GM12878 (cell line): ENCODE measurements around the gene KLK8. TPM values are rescaled to one million over a fixed set of nuclear protein-coding genes. Genes with fewer than 3 reads are reported as not detected.

Experiments
- ATAC-seq: fragments of 200-7000 bp; cut with Tn5 transposase; 3 replicates; pipeline ENCODE4 v1.9.1; 2020; ENCODE audit warnings: mild to moderate bottlenecking, moderate library complexity
- BruUV-seq: library from RNA; stranded (reverse); fragments of 400-500 nt; replicated peaks from 2 replicates; lab custom pipeline; 2021; lab: Mats Ljungman, UMichigan
- CTCF ChIA-PET: fragments of 300-600 bp; sonication (Branson Sonifier 250); formaldehyde crosslinking; extraction: SDS; loops from one replicate; lab custom pipeline; 2021; ENCODE audit warnings: inconsistent platforms; lab: Yijun Ruan, JAX
- POLR2A ChIA-PET: fragments of 350-600 bp; formaldehyde crosslinking; extraction: SDS; loops from one replicate; lab custom pipeline; 2021; ENCODE audit warnings: inconsistent platforms; lab: Charles Lee
- RAD21 ChIA-PET: fragments of 300-600 bp; sonication (Branson Sonifier 250); formaldehyde crosslinking; loops from one replicate; lab custom pipeline; 2023; ENCODE audit warnings: antibody characterized with exemption; ENCODE audit not compliant: unreplicated experiment; lab: Charles Lee
- SMC1A ChIA-PET: fragments of 300-600 bp; sonication (Branson Sonifier 250); formaldehyde crosslinking; loops from one replicate; lab custom pipeline; 2023; ENCODE audit not compliant: unreplicated experiment, uncharacterized antibody; lab: Charles Lee
- DNase-seq: peaks from one replicate; pipeline ENCODE4 v3.0.0-alpha.2; 2011; ENCODE audit warnings: low read depth, low spot score
- FAIRE-seq: peaks from 3 replicates; lab custom pipeline; 2011; peaks lifted over from hg19 to GRCh38; lab: Jason Lieb, UNC
- H2AFZ ChIP-seq: 2 replicates; pipeline ENCODE4 v1.6.0; 2011; ENCODE audit warnings: low read depth, low read length, control low read depth; ENCODE audit not compliant: control insufficient read depth
- H3K27ac ChIP-seq: 2 replicates; pipeline ENCODE4 v1.5.1; 2011; ENCODE audit warnings: control low read depth; ENCODE audit not compliant: control insufficient read depth, insufficient read depth
- H3K27me3 ChIP-seq, 2 experiments: replicated peaks in 1 of 2; 2 replicates each; pipeline versions ENCODE4 v1.6.0 to v1.6.1; 2011; ENCODE audit warnings: low read length in 1 of 2; ENCODE audit not compliant: control insufficient read depth in 2 of 2, insufficient read depth in 2 of 2
- H3K36me3 ChIP-seq, 2 experiments: 2 replicates each; pipeline ENCODE4 v1.5.1; 2011; ENCODE audit warnings: low read length in 1 of 2; ENCODE audit not compliant: control insufficient read depth in 2 of 2, insufficient read depth in 2 of 2
- H3K4me1 ChIP-seq: 2 replicates; pipeline ENCODE4 v1.6.1; 2011; ENCODE audit warnings: mild to moderate bottlenecking, low read length, moderate library complexity, mixed read lengths; ENCODE audit not compliant: control insufficient read depth, insufficient read depth
- H3K4me2 ChIP-seq: 2 replicates; pipeline ENCODE4 v1.6.0; 2011; ENCODE audit warnings: control low read depth; ENCODE audit not compliant: control insufficient read depth, insufficient read depth
- H3K4me3 ChIP-seq: fragments of 200-600 bp; sonication (generic); 2 replicates; pipeline ENCODE4 v1.5.1; 2016
- H3K79me2 ChIP-seq: 2 replicates; pipeline ENCODE4 v1.6.0; 2011; ENCODE audit warnings: low read length; ENCODE audit not compliant: control insufficient read depth, insufficient read depth
- H3K9ac ChIP-seq: 2 replicates; pipeline ENCODE4 v1.8.0; 2011; ENCODE audit warnings: low read length, control low read depth, mixed read lengths; ENCODE audit not compliant: control insufficient read depth, insufficient read depth
- H3K9me3 ChIP-seq: replicated peaks from 3 replicates; pipeline ENCODE4 v1.5.1; 2011; ENCODE audit warnings: mild to moderate bottlenecking, low read length; ENCODE audit not compliant: control insufficient read depth, insufficient read depth
- H4K20me1 ChIP-seq: 2 replicates; pipeline ENCODE4 v1.6.0; 2011; ENCODE audit not compliant: control insufficient read depth, insufficient read depth
- ASH2L ChIP-seq: fragments of 300-600, 200-600 bp; sonication (generic); IDR thresholded peaks from 2 replicates; pipeline ENCODE4 v1.6.1; 2017; ENCODE audit warnings: low read depth, mild to moderate bottlenecking, borderline replicate concordance
- BHLHE40 ChIP-seq, 2 experiments: fragments of 450-650 bp in 1 of 2; IDR thresholded peaks; 2 replicates each; pipeline ENCODE4 v1.6.1; 2011 to 2017; ENCODE audit warnings: low read depth in 2 of 2, borderline replicate concordance in 1 of 2, improper control_type of control experiment in 1 of 2, low read length in 1 of 2, mild to moderate bottlenecking in 1 of 2
- BMI1 ChIP-seq: fragments of 450-650 bp; IDR thresholded peaks from 2 replicates; pipeline ENCODE4 v1.6.1; 2016; ENCODE audit warnings: mild to moderate bottlenecking, moderate library complexity, borderline replicate concordance
- FOS ChIP-seq: IDR thresholded peaks from 3 replicates; pipeline ENCODE4 v1.6.1; 2011; ENCODE audit warnings: borderline replicate concordance; ENCODE audit not compliant: insufficient read length; ENCODE audit errors: extremely low read depth
- FOXK2 ChIP-seq: fragments of 450-650 bp; IDR thresholded peaks from 2 replicates; pipeline ENCODE4 v1.6.1; 2017; ENCODE audit warnings: mild to moderate bottlenecking, moderate library complexity
- IRF4 ChIP-seq: IDR thresholded peaks from 2 replicates; pipeline ENCODE4 v1.6.1; 2011; ENCODE audit warnings: low read depth, low read length
- MEF2A ChIP-seq: IDR thresholded peaks from 2 replicates; pipeline ENCODE4 v1.6.1; 2011; ENCODE audit warnings: low read depth, mild to moderate bottlenecking, low read length, moderate library complexity; ENCODE audit not compliant: insufficient read depth
- MLLT1 ChIP-seq: fragments of 450-650 bp; IDR thresholded peaks from 2 replicates; pipeline ENCODE4 v1.6.1; 2016; ENCODE audit warnings: mild to moderate bottlenecking
- MXI1 ChIP-seq: fragments of 150-350 bp; IDR thresholded peaks from 2 replicates; pipeline ENCODE4 v1.6.1; 2011; ENCODE audit warnings: low read depth, mild to moderate bottlenecking, inconsistent platforms, low read length, improper control_type of control experiment
- NRF1 ChIP-seq: conservative IDR thresholded peaks from 2 replicates; pipeline ENCODE4 v1.6.1; 2011; ENCODE audit warnings: mild to moderate bottlenecking, low read depth, low read length, improper control_type of control experiment
- POLR2A ChIP-seq: IDR thresholded peaks from 2 replicates; pipeline ENCODE4 v1.6.1; 2011; ENCODE audit warnings: low read depth, mild to moderate bottlenecking, low read length
- RUNX3 ChIP-seq: IDR thresholded peaks from 2 replicates; pipeline ENCODE4 v1.6.1; 2012; ENCODE audit warnings: low read length, inconsistent platforms
- SREBF2 ChIP-seq: IDR thresholded peaks from 2 replicates; pipeline ENCODE4 v1.6.1; 2012; ENCODE audit warnings: mild to moderate bottlenecking, low read length
- TCF7 ChIP-seq: IDR thresholded peaks from 2 replicates; pipeline ENCODE4 v1.6.1; 2014; ENCODE audit warnings: antibody characterized with exemption, borderline replicate concordance
- ZNF592 ChIP-seq: fragments of 450-650 bp; IDR thresholded peaks from 2 replicates; pipeline ENCODE4 v1.6.1; 2017; ENCODE audit warnings: mild to moderate bottlenecking, moderate library complexity
- WGBS: methylation state at CpG from one replicate; pipeline ENCODE4 v1.1.6; 2016; ENCODE audit warnings: low lambda C conversion rate; ENCODE audit not compliant: insufficient replicate concordance, insufficient coverage; ENCODE audit errors: missing lambda C conversion rate; 5-methylcytosine and 5-hydroxymethylcytosine counted together
- in situ Hi-C: fragments of 300-500 bp; cut with MboI; formaldehyde crosslinking; loops from 9 replicates; pipeline ENCODE4 v1.14.3; 2018; ENCODE audit warnings: mixed read lengths
- intact Hi-C: fragments of 100-400 bp; cut with micrococcal nuclease; formaldehyde crosslinking; loops from one replicate; pipeline ENCODE4 v1.14.2; 2022; ENCODE audit not compliant: unreplicated experiment
- polyA plus RNA-seq, 11 experiments: library from polyadenylated mRNA; depleted of rRNA in 4 of 11; unstranded in 6 of 11; stranded (reverse) in 5 of 11; fragments of >200 nt; fragmentation: Nextera tagmentation in 4 of 11; fragmentation: Illumina TruSeq in 1 of 11; extraction: Ambion mirVana in 4 of 11; extraction: Trizol in 1 of 11; gene quantifications; 1 replicate in 1 of 11; 2 replicates in 10 of 11; pipeline versions ENCODE4 v1.2.1 to v1.2.3, GENCODE V29; 2011 to 2016; ENCODE audit warnings: inconsistent platforms in 2 of 11, missing spikeins in 2 of 11, low read depth in 1 of 11
- total RNA-seq, 4 experiments: library from RNA; depleted of rRNA in 3 of 4; stranded (reverse); fragments of >200 nt in 3 of 4; fragmentation: Illumina TruSeq in 1 of 4; extraction: Trizol in 1 of 4; gene quantifications; 2 replicates each; pipeline versions ENCODE4 v1.2.1 to v1.2.3, GENCODE V29; 2013 to 2021

The KLK8 gene
- total and polyA plus RNA-seq, 10 of the 15 experiments (the other 5 are each of a cell fraction or from before 2014, with no cell fraction given): not detected

- ChIA-PET CTCF (no interaction called here), SMC1A (no interaction called here), RAD21 (no interaction called here), POLR2A (no interaction called here)
- Histone ChIP-seq H3K27ac (no peak within 1 kb of the TSS), H4K20me1 (no peaks in the 10 kb centered on the region), H2AFZ (no peak within 1 kb of the TSS), H3K9ac (no peak within 1 kb of the TSS), H3K36me3 (no peaks in the 10 kb centered on the region), H3K4me3 (no peak within 1 kb of the TSS), H3K79me2 (no peaks in the 10 kb centered on the region), H3K9me3 (no peaks in the 10 kb centered on the region), H3K4me2 (no peak within 1 kb of the TSS), H3K4me1 (no peaks in the 10 kb centered on the region), H3K27me3 (peaks cover 2% of the 10 kb centered on the region in 2 experiments; a peak in 3 of 4 replicates)
- DNase-seq (no peak), ATAC-seq (no peak), FAIRE-seq (no peak)
- intact Hi-C loops (no loop called here), in situ Hi-C loops (no loop called here)
- BruUV-seq: no TSS peak
- TF ChIP-seq IRF4 (no peak), ASH2L (no peak), BHLHE40 (IDR thresholded peaks at IDR 0.05; ENCODE audit: borderline replicate concordance in 1 of 2, low read depth in 2 of 2, low read length in 1 of 2) (no peak), RUNX3 (no peak), BMI1 (no peak), MLLT1 (no peak), TCF7 (no peak), FOS (no peak), MXI1 (no peak), ZNF592 (no peak), MEF2A (no peak), FOXK2 (no peak), SREBF2 (no peak), NRF1 (no peak), POLR2A (no peak)
- 41% methylated on average over 19 of the region's 19 CpGs for WGBS
These were observed 32.0 kb downstream of the KLK8 start, which contains the start of gene KLK6 for GRCh38 chr19:50969413-50969760. KLK6 (minus strand) TSS chr19:50969591; CDS start chr19:50968104, 1,487 bp downstream.
